Choroid plexus epithelial cell (primary cell): ENCODE results near the gene ALG8.
"Not testable (repeated sequence)": the region's sequence is repeated elsewhere in the genome, so short reads cannot be mapped to it uniquely, and the experiment has no call there.

Experiments used
- DNase-seq: peaks from one replicate; pipeline ENCODE4 v3.0.0-alpha.2; 2010; ENCODE audit warnings: low read depth
- H3K4me3 ChIP-seq: 2 replicates; pipeline ENCODE4 v1.5.1; 2011; ENCODE audit warnings: low read depth, mild to moderate bottlenecking, control low read depth, low read length, moderate library complexity
- TF ChIP-seq, protein P1 (sequence below): conservative IDR thresholded peaks from 2 replicates; pipeline ENCODE4 v1.5.1; 2011; ENCODE audit warnings: low read depth, mild to moderate bottlenecking, control low read depth, inconsistent platforms, low read length, moderate library complexity

Gene ALG8

DNA sequence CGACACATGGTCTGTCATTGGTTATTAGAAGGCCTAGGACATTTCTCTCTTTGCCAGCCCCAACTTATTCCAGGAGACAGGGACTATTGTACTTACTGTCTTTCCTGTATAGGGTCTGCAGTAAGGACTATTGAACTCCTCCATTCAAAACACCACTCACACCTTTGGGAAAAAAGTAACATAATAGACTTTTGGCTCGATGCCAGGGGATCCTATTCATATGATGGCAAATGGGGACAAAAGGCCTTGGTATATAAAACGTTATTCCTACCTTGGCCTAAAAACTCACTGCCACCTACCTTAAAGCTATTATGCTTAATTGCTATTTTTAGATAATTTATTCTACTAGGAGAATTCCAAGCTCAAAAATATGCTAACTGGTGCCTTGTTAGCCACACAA, 53.5 kb downstream of the ALG8 start:
- DNase-seq, result no peak
- TF ChIP-seq, protein P1, sequence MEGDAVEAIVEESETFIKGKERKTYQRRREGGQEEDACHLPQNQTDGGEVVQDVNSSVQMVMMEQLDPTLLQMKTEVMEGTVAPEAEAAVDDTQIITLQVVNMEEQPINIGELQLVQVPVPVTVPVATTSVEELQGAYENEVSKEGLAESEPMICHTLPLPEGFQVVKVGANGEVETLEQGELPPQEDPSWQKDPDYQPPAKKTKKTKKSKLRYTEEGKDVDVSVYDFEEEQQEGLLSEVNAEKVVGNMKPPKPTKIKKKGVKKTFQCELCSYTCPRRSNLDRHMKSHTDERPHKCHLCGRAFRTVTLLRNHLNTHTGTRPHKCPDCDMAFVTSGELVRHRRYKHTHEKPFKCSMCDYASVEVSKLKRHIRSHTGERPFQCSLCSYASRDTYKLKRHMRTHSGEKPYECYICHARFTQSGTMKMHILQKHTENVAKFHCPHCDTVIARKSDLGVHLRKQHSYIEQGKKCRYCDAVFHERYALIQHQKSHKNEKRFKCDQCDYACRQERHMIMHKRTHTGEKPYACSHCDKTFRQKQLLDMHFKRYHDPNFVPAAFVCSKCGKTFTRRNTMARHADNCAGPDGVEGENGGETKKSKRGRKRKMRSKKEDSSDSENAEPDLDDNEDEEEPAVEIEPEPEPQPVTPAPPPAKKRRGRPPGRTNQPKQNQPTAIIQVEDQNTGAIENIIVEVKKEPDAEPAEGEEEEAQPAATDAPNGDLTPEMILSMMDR, result no peak
- H3K4me3 ChIP-seq, result no peak overlapping the region

- not testable (repeated sequence) for H3K4me3 ChIP-seq
Observed at GRCh38 chr11:78084506-78084905, 54.9 kb downstream of the ALG8 start.

GRCh38 chr11:78083021-78083420, 56.4 kb downstream of the ALG8 start:
- no peak overlapping the region for H3K4me3 ChIP-seq
- TF ChIP-seq, protein P1, result no peak
- DNase-seq, result no peak

More at GRCh38 chr11:78084506-78084905, 54.9 kb downstream of the ALG8 start:
- not testable (repeated sequence) for DNase-seq

DNA sequence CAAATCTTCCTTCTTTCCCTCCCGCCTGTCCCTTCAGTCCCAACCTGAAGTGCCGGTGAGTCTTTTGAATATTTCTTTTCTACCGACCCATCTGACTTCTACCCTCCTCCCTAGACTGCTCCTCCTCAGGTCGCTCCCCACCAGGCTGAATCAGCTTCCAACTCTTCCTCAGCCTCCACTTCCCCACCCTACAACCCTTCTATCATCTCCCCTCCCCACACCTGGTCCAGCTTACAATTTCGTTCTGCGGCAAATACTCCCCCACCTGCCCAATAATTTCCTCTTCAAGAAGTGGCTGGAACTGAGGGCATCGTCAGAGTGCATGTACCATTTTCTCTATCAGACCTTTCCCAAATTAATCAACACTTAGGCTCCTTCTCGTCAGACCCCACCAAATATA, 57.3 kb downstream of the ALG8 start:
- TF ChIP-seq, protein P1, result no peak
- no peak overlapping the region for H3K4me3 ChIP-seq
- DNase-seq, result no peak

DNA sequence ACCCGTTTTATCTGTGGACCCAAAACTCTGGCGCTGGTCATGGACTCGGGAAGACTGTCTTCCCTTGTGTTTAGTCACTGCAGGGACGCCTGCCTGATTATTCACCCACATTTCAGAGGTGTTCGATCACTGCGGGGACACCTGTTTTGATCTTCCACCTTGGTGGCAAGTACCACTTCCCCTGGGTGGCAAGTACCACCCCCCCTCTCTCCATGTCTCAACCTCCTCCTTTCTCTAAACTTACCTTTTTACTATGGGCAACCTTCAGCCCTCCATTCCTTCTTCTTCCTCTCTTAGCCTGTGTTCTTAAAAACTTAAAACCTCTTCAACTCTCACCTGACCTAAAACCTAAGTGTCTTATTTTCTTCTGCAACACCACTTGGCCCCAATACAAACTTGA, 57.8 kb downstream of the ALG8 start:
- H3K4me3 ChIP-seq, result no peak overlapping the region
- DNase-seq, result no peak
- TF ChIP-seq, protein P1, result no peak

DNA sequence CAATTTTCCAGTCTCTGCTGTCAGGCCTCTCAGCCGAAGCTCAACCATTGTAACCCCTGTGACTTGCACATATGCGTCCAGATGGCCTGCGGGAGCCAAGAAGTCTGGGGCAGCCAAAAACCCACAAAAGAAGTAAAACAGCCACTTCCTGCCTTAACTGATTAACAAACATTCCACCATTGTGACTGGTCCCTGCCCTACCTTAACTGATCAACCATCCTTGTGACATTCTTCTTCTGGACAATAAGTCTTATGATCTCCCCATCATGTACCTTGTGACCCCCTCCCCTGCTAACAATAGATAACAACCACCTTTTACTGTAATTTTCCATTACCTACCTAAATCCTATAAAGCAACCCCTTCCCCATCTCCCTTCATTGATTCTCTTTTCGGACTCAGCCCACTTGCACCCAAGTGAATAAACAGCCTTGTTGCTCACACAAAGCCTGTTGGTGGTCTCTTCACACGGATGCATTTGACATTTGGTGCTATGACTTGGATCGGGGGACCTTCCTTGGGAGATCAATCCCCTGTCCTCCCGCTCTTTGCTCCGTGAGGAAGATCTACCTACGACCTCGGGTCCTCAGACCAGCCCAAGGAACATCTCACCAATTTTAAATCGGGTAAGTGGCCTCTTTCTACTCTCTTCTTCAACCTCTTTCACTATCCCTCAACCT, 58.5 kb downstream of the ALG8 start:
- DNase-seq, result peak; percentile 47
- TF ChIP-seq, protein P1, result no peak
- no peak overlapping the region for H3K4me3 ChIP-seq

GRCh38 chr11:78080084-78080817, 59.2 kb downstream of the ALG8 start:
- H3K4me3 ChIP-seq, result peak overlapping the region; percentile 92
- no peak for DNase-seq
- TF ChIP-seq, protein P1, result peak; percentile 13
